Stomach (tissue), 4 donors: ENCODE measurements around the gene BBOX1.

ENCODE experiments used
- CTCF ChIP-seq, 7 experiments: fragments of 450-650 bp in 4 of 7; fragments of 200-600 bp in 3 of 7; sonication (generic) in 3 of 7; IDR thresholded peaks; one replicate each; pipeline ENCODE4 v1.5.1; 2016 to 2019; ENCODE audit warnings: antibody characterized with exemption in 7 of 7, control low read depth in 2 of 7, mild to moderate bottlenecking in 1 of 7
- EP300 ChIP-seq: sonication (generic); formaldehyde crosslinking; IDR thresholded peaks from one replicate; pipeline ENCODE4 v1.6.1; 2017; ENCODE audit warnings: antibody characterized with exemption
- POLR2A ChIP-seq, 4 donors: fragments of 450-650 bp; IDR thresholded peaks; one replicate each; pipeline ENCODE4 v1.6.1; 2016; ENCODE audit warnings: antibody characterized with exemption in 4 of 4, control low read depth in 2 of 4, mild to moderate bottlenecking in 1 of 4, moderate library complexity in 1 of 4

- TF ChIP-seq CTCF (IDR thresholded peaks at IDR 0.05) = no peak
- no peak for TF ChIP-seq POLR2A (IDR thresholded peaks at IDR 0.05)
- no peak for TF ChIP-seq EP300
These were observed 89.1 kb downstream of the BBOX1 start for GRCh38 chr11:27129686-27130085.
